Loucy (cell line): ENCODE results near the gene RBM15B.

Experiments used
- H2AFZ ChIP-seq: fragments of 200-600 bp; sonication (generic); 2 replicates; pipeline ENCODE4 v1.6.0; 2016; ENCODE audit warnings: antibody characterized with exemption, mild to moderate bottlenecking, low read length, moderate library complexity
- H3F3A ChIP-seq: fragments of 200-600 bp; 2 replicates; pipeline ENCODE4 v1.6.0; 2016; ENCODE audit warnings: antibody characterized with exemption, low read depth, mild to moderate bottlenecking
- H3K27me3 ChIP-seq: fragments of 200-600 bp; sonication (generic); 2 replicates; pipeline ENCODE4 v1.6.1; 2014; ENCODE audit warnings: low read length, mild to moderate bottlenecking; ENCODE audit not compliant: insufficient read depth, poor library complexity, severe bottlenecking
- H3K36me3 ChIP-seq: fragments of 200-600 bp; sonication (generic); 2 replicates; pipeline ENCODE4 v1.6.1; 2016; ENCODE audit warnings: low read length; ENCODE audit not compliant: insufficient read depth
- H3K4me1 ChIP-seq: fragments of 200-600 bp; sonication (generic); 2 replicates; pipeline ENCODE4 v1.5.1; 2014; ENCODE audit warnings: low read length, mild to moderate bottlenecking; ENCODE audit not compliant: insufficient read depth, poor library complexity, severe bottlenecking
- H3K4me2 ChIP-seq: fragments of 200-600 bp; sonication (generic); 2 replicates; pipeline ENCODE4 v1.6.0; 2014; ENCODE audit warnings: antibody characterized with exemption, low read length, low read depth, mild to moderate bottlenecking; ENCODE audit not compliant: poor library complexity, severe bottlenecking
- H3K4me3 ChIP-seq: fragments of 200-600 bp; sonication (generic); 2 replicates; pipeline ENCODE4 v1.5.1; 2014; ENCODE audit warnings: low read length, mild to moderate bottlenecking, mixed read lengths; ENCODE audit not compliant: poor library complexity, severe bottlenecking
- H3K79me2 ChIP-seq: fragments of 200-600 bp; sonication (generic); 2 replicates; pipeline ENCODE4 v1.6.1; 2014; ENCODE audit warnings: low read length; ENCODE audit not compliant: insufficient read depth
- H3K9ac ChIP-seq: fragments of 200-600 bp; sonication (generic); 2 replicates; pipeline ENCODE4 v1.6.0; 2014; ENCODE audit warnings: mild to moderate bottlenecking, low read depth, low read length, moderate library complexity; ENCODE audit not compliant: poor library complexity, severe bottlenecking
- H3K9me2 ChIP-seq: fragments of 200-600 bp; sonication (generic); replicated peaks from 2 replicates; pipeline ENCODE4 v1.6.1; 2016; ENCODE audit warnings: low read depth, low read length, mixed read lengths
- H3K9me3 ChIP-seq: fragments of 200-600 bp; sonication (generic); 2 replicates; pipeline ENCODE4 v1.6.1; 2014; ENCODE audit warnings: mild to moderate bottlenecking, antibody characterized with exemption, low read length, low read depth; ENCODE audit not compliant: insufficient read depth
- H4K20me1 ChIP-seq: fragments of 200-600 bp; sonication (generic); 2 replicates; pipeline ENCODE4 v1.6.0; 2014; ENCODE audit warnings: antibody characterized with exemption, low read length, mild to moderate bottlenecking; ENCODE audit not compliant: insufficient read depth, poor library complexity, severe bottlenecking
- EZH2phosphoT487 ChIP-seq: fragments of 200-600 bp; IDR thresholded peaks from 2 replicates; pipeline ENCODE4 v1.6.1; 2018; ENCODE audit warnings: antibody characterized with exemption, mild to moderate bottlenecking, moderate library complexity, borderline replicate concordance
- TF ChIP-seq, protein P1 (sequence below): fragments of 200-600 bp; sonication (generic); conservative IDR thresholded peaks from 2 replicates; pipeline ENCODE4 v1.5.1; 2014; ENCODE audit warnings: mild to moderate bottlenecking, antibody characterized with exemption, low read length

The RBM15B gene

DNA sequence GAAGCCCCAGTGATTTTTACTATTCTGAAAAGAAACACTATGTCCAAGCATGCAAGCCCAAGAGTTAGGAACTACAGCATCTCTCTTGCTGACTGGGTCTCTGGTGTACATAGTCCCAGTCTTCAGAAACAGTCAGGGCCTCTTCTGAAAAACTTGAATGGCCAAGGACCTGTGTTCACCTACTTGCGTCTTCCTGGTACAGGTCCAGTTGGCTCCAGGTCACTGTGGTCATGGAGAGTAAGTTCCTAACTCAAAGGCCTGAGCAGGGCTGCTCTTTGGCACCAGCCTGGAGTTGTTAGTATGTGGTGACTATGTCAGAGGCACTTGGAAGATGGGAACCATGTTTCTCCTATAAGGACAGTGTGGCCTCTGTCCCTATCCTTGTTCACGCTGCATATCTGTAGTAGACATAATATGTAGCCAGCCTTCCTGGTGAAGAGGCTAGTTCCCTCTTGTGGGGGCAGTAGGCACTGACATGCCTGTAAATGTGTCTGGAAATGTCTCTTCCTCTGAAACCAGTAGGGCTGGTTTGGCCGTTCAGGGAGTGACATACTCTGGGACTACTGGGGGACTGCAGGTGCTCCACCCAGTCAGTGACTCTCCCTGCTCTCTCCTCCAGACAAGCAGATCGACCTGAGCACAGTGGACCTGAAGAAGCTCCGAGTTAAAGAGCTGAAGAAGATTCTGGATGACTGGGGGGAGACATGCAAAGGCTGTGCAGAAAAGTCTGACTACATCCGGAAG, 2.6 kb upstream of the RBM15B start:
- H3K79me2 ChIP-seq: peaks cover 88% of the 10 kb centered on the region
- H3K4me2 ChIP-seq: peak overlapping the region; percentile 84
- TF ChIP-seq EZH2phosphoT487: no peak
- TF ChIP-seq, protein P1, sequence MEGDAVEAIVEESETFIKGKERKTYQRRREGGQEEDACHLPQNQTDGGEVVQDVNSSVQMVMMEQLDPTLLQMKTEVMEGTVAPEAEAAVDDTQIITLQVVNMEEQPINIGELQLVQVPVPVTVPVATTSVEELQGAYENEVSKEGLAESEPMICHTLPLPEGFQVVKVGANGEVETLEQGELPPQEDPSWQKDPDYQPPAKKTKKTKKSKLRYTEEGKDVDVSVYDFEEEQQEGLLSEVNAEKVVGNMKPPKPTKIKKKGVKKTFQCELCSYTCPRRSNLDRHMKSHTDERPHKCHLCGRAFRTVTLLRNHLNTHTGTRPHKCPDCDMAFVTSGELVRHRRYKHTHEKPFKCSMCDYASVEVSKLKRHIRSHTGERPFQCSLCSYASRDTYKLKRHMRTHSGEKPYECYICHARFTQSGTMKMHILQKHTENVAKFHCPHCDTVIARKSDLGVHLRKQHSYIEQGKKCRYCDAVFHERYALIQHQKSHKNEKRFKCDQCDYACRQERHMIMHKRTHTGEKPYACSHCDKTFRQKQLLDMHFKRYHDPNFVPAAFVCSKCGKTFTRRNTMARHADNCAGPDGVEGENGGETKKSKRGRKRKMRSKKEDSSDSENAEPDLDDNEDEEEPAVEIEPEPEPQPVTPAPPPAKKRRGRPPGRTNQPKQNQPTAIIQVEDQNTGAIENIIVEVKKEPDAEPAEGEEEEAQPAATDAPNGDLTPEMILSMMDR: peak; percentile 37; the same call in 1 of the 2 replicates
- peaks cover 61% of the 10 kb centered on the region for H4K20me1 ChIP-seq
- H2AFZ ChIP-seq: no peak overlapping the region
- peaks cover 4% of the 10 kb centered on the region; the same call in 1 of the 2 replicates for H3F3A ChIP-seq
- no peaks in the 10 kb centered on the region for H3K9me2 ChIP-seq
- no peaks in the 10 kb centered on the region for H3K9me3 ChIP-seq
- peaks cover 23% of the 10 kb centered on the region; the same call in 1 of the 2 replicates for H3K36me3 ChIP-seq
- peak overlapping the region; percentile 97 for H3K4me3 ChIP-seq
- no peaks in the 10 kb centered on the region for H3K27me3 ChIP-seq
- peak overlapping the region; percentile 97 for H3K9ac ChIP-seq
- H3K4me1 ChIP-seq: peaks cover 55% of the 10 kb centered on the region

GRCh38 chr3:51389423-51390183, 1.5 kb upstream of the RBM15B start:
- no peak overlapping the region for H2AFZ ChIP-seq
- no peaks in the 10 kb centered on the region for H3K27me3 ChIP-seq
- H3K9me2 ChIP-seq: no peaks in the 10 kb centered on the region
- peaks cover 4% of the 10 kb centered on the region; the same call in 1 of the 2 replicates for H3F3A ChIP-seq
- peaks cover 55% of the 10 kb centered on the region for H3K4me1 ChIP-seq
- peak overlapping the region; percentile 82 for H3K4me3 ChIP-seq
- H3K9ac ChIP-seq: no peak overlapping the region
- H3K79me2 ChIP-seq: peaks cover 88% of the 10 kb centered on the region
- no peak for TF ChIP-seq EZH2phosphoT487
- TF ChIP-seq, protein P1: peak; percentile 82
- peak overlapping the region; percentile 88 for H3K4me2 ChIP-seq
- no peaks in the 10 kb centered on the region for H3K9me3 ChIP-seq
- peaks cover 34% of the 10 kb centered on the region; the same call in 1 of the 2 replicates for H3K36me3 ChIP-seq
- H4K20me1 ChIP-seq: peaks cover 72% of the 10 kb centered on the region

DNA sequence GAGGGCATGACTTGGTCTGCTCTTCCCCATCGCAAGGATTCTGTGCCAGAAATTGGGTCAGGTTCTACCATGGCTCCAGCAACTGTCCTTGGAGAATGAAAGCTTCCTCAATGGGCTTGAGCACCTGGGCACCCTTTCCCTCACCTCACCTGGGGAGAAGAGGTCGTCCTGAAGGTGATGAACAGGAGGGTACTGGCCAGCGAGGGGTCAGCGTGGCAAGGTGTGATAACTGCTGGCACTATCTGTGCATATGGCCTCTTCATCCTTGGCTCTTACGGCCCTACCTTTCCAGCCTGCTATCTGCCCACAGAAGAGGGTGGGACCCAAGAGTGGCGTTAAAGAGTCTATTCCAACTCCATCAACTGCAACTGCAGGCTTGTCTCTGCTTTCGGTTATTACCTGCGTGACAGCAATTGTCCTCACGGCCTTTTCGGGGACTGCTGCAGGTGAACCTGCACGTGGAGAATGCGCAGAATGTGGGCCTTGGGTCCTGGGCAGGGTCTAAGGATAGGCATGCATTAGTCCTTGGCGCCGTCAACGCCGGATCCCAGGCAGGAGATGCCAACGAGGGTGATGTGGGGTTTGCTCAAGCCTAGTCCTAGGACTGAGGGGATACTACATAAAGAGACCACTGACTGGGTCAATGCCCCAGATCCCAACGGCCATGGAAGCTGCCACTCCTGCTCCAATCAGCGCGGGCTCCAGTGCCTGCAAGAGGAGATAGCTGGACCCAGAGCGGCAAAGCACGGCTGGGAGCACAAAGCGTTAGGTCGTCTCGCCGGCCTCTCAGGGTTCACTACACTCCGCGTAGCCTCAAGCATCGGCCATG, 625 bp upstream of the RBM15B start:
- peaks cover 57% of the 10 kb centered on the region for H3K4me1 ChIP-seq
- no peaks in the 10 kb centered on the region for H3K9me2 ChIP-seq
- peaks cover 4% of the 10 kb centered on the region; the same call in 1 of the 2 replicates for H3F3A ChIP-seq
- H3K9me3 ChIP-seq: no peaks in the 10 kb centered on the region
- no peak for TF ChIP-seq EZH2phosphoT487
- TF ChIP-seq, protein P1: no peak; the same call in 1 of the 2 replicates
- peak overlapping the region; percentile 82 for H3K4me3 ChIP-seq
- peak overlapping the region; percentile 67 for H3K9ac ChIP-seq
- no peak overlapping the region for H2AFZ ChIP-seq
- H4K20me1 ChIP-seq: peaks cover 81% of the 10 kb centered on the region
- peaks cover 43% of the 10 kb centered on the region; the same call in 1 of the 2 replicates for H3K36me3 ChIP-seq
- H3K27me3 ChIP-seq: no peaks in the 10 kb centered on the region
- H3K79me2 ChIP-seq: peaks cover 93% of the 10 kb centered on the region
- peak overlapping the region; percentile 88 for H3K4me2 ChIP-seq
